Astrocyte of the spinal cord (primary cell): ENCODE data around the gene ALDH3B2.

Source experiments
- DNase-seq: peaks from one replicate; pipeline ENCODE4 v3.0.0; 2011; ENCODE audit warnings: low read depth, low spot score
- H3K4me3 ChIP-seq: 2 replicates; pipeline ENCODE4 v1.5.1; 2011; ENCODE audit warnings: low read depth, mild to moderate bottlenecking, low read length, moderate library complexity
- CTCF ChIP-seq: IDR thresholded peaks from 2 replicates; pipeline ENCODE4 v1.5.1; 2012; ENCODE audit warnings: low read depth, mild to moderate bottlenecking, low read length, inconsistent platforms
- in situ Hi-C: cut with HindIII; loops from 2 replicates; pipeline ENCODE4 v1.10.0; 2017; ENCODE audit warnings: low sequenced_read_pairs

Gene ALDH3B2

DNA sequence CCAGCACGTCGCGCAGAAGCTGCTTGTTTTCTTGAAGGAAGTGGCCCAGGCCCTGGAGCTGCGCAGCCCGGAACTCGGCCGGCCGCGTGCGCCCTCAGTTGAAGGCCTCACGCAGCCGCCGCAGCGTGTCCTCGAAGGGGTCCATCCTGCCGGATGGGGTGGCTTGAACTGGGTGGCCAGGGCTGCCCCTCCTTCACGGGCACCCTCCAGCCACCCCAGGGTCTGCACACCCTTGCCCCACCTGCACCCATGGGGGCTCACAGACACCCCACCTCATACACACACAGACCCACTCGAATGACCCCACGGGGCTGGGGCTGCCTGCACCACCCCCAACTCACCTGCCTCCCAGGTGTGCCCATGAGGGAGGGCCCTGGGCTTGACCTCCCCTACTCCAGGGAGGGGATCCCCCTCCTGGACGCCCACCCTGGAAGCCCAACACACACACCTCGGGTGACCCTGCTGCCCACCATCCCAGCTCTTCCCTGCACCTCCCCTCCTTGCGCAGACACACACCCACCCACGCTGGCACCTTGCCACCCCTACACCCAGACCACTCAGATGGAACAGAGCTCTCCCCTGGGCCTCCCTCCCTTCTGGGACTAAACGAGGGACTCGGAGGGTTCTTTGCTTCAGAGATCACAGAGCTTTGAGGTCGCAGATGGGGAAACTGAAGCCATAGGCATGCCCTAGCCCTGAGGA lies 6.8 kb downstream of the ALDH3B2 start:
- in situ Hi-C loops = no loop called here
- H3K4me3 ChIP-seq = no peak overlapping the region
- no peak for DNase-seq
- no peak for TF ChIP-seq CTCF

GRCh38 chr11:67666676-67667489 lies 7.5 kb downstream of the ALDH3B2 start:
- no peak for TF ChIP-seq CTCF
- no peak overlapping the region for H3K4me3 ChIP-seq
- in situ Hi-C loops = no loop called here
- no peak for DNase-seq

GRCh38 chr11:67666303-67666645 lies 8.1 kb downstream of the ALDH3B2 start:
- DNase-seq = no peak
- H3K4me3 ChIP-seq = no peak overlapping the region
- TF ChIP-seq CTCF = no peak
- in situ Hi-C loops = no loop called here

DNA sequence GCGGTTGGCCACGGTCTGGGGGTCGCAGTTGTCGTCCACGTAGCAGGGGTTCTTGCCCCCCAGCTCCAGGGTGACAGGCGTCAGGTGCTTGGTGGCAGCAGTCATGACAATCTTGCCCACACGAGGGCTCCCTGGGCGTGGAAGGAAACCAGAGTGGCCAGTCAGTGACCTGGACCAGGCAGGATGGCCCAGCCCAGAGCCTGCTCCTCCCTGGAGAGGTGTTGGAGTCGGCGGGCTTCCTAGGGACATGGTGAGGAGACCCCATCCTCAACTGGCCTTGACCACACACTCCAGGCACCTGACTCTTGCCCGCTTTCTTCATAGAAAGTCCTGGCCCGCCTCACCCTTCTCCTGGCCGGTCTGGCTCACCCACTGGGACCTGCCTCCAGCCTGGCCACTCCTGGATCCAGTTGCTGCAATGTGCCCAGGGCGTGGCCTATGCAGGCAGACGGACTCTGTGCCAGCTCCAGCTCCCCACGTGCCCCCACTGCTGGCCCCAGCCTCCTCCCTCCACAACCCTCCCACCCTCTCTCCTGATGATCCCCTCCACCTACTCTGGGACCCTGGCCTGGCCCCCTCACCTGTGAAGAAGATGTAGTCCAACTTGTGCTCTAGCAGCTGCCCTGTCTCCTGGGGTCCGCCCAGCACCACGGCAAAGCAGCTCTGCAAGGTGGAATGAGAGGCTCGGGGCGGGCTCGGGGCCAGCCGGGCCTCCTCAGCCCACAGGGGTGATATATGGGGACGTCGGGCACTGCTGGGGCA lies 8.7 kb downstream of the ALDH3B2 start:
- no peak for DNase-seq
- in situ Hi-C loops = no loop called here
- H3K4me3 ChIP-seq = no peak overlapping the region
- TF ChIP-seq CTCF = no peak

GRCh38 chr11:67664696-67665540 lies 9.5 kb downstream of the ALDH3B2 start:
- no peak for DNase-seq
- TF ChIP-seq CTCF = no peak
- in situ Hi-C loops = no loop called here
- H3K4me3 ChIP-seq = no peak overlapping the region

DNA sequence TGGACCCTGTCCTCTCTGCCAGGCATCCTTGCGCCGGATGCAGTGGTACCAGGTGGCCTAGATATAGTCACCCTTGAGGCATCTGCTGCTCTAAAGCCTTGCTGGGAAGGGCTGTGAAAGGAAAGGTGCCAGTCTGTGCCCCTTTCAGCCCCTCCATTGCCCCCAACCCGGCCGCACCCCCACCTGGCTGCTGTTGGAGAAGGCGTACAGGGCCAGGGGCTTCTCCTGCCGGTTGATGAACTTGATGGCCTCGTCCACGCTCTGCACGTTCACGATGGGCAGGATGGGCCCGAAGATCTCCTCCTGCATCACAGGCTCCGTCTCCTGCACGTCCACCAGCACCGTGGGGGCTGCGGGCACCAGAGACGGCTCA lies 10.2 kb downstream of the ALDH3B2 start:
- no peak for TF ChIP-seq CTCF
- in situ Hi-C loops = no loop called here
- DNase-seq = no peak
- H3K4me3 ChIP-seq = no peak overlapping the region
